GM19043 (cell line): ENCODE results near the gene KLF9.
"Not testable (repeated sequence)": the region's sequence is repeated elsewhere in the genome, so short reads cannot be mapped to it uniquely, and the experiment has no call there.

ENCODE experiments used
- ATAC-seq: cut with Tn5 transposase; IDR thresholded peaks from one replicate; pipeline ENCODE4 v1.9.1; 2021; ENCODE audit warnings: low read depth; ENCODE audit not compliant: unreplicated experiment

KLF9 gene

GRCh38 chr9:70405808-70406433 lies 8.5 kb downstream of the KLF9 start:
- peak; percentile 16 for ATAC-seq

GRCh38 chr9:70404261-70404660 lies 10.2 kb downstream of the KLF9 start:
- no peak for ATAC-seq

GRCh38 chr9:70403618-70404025 lies 10.8 kb downstream of the KLF9 start:
- ATAC-seq = no peak

- no peak for ATAC-seq
These were observed 11.3 kb downstream of the KLF9 start for GRCh38 chr9:70403166-70403565.

- no peak for ATAC-seq
These were observed 12.2 kb downstream of the KLF9 start for GRCh38 chr9:70402213-70402612.

GRCh38 chr9:70401241-70401640 lies 13.2 kb downstream of the KLF9 start:
- ATAC-seq = not testable (repeated sequence)

GRCh38 chr9:70400107-70400892 lies 14.2 kb downstream of the KLF9 start:
- no peak for ATAC-seq

- no peak for ATAC-seq
These were observed 15.3 kb downstream of the KLF9 start for GRCh38 chr9:70399141-70399540.

GRCh38 chr9:70398145-70398556 lies 16.3 kb downstream of the KLF9 start:
- peak; percentile 100 for ATAC-seq

- no peak for ATAC-seq
These were observed 18.8 kb downstream of the KLF9 start for GRCh38 chr9:70395652-70396051.

GRCh38 chr9:70392850-70393249 lies 21.6 kb downstream of the KLF9 start:
- ATAC-seq = no peak

GRCh38 chr9:70392189-70392588 lies 22.3 kb downstream of the KLF9 start:
- ATAC-seq = peak; percentile 62

GRCh38 chr9:70390933-70391341 lies 23.5 kb downstream of the KLF9 start:
- ATAC-seq = no peak

GRCh38 chr9:70389621-70390266 lies 24.7 kb downstream of the KLF9 start:
- ATAC-seq = no peak

- ATAC-seq = no peak
These were observed 25.3 kb downstream of the KLF9 start for GRCh38 chr9:70389188-70389587.

- ATAC-seq = no peak
These were observed 26.8 kb downstream of the KLF9 start for GRCh38 chr9:70387663-70388062.

GRCh38 chr9:70385426-70385825 lies 29.0 kb downstream of the KLF9 start:
- ATAC-seq = no peak

GRCh38 chr9:70382709-70383605 lies 31.5 kb downstream of the KLF9 start:
- ATAC-seq = no peak

- no peak for ATAC-seq
These were observed 32.3 kb downstream of the KLF9 start for GRCh38 chr9:70382046-70382708.

GRCh38 chr9:70374962-70375618 lies 39.4 kb downstream of the KLF9 start:
- no peak for ATAC-seq
